HG02852 (cell line): ENCODE data around the gene CRADD.
"Not testable (repeated sequence)": the region's sequence is repeated elsewhere in the genome, so short reads cannot be mapped to it uniquely, and the experiment has no call there.

Experiments used
- ATAC-seq: cut with Tn5 transposase; IDR thresholded peaks from one replicate; pipeline ENCODE4 v1.9.1; 2021; ENCODE audit warnings: mild to moderate bottlenecking, moderate library complexity; ENCODE audit not compliant: unreplicated experiment

The CRADD gene

DNA sequence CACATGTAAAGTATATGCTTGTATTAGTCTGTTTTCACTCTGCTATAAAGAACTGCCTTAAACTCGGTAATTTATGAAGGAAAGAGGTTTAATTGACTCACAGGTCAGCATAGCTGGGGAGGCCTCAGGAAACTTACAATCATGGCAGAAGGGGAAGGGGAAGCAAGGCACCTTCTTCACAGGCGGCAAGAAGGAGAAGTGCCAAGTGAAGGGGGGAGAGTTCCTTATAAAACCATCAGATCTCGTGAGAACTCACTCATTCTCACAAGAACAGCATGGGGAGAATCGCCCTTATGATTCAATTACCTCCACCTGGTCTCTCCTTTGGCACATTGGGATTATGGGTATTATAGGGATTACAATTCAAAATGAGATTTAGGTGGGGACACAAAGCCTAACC is 241.7 kb downstream of the CRADD start:
- ATAC-seq = no peak

DNA sequence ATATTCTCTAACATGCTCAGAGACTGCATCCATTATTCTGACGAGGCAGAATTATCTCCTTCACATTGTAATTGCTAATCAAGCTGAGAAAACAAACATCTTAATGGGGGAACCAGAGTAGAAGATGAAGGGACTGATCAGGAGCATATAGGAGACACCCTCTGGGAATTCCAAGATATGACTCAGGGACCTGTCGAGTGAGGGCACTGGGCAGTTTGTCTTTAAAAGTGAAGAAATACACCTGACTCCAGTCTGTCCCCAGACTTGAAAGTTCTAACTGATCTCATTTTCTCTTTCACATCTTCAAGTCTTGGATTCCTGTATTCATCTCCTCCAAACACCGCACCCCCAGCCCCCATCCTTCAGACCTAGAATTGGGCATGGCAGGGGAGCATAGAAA is 244.3 kb downstream of the CRADD start:
- no peak for ATAC-seq

DNA sequence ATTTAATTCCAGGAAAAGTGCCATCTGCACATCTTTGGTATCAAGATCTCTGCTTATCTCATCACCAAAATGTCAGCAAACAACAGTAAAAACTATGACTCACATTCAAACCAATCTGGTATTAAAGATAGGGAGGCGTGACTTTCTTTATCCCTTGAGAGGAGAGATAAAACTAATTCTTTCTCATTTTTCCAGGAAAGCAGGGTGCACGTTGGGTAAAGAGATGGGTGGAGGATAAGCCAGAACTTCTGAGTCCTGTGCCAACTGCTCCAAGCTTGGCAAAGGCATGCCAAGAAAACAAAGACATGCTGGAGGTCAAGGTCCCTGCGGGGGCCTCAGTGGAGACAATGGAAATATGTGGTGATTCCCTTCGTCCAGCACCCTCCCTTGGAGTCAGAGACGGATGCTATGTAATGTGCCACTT is 245.4 kb downstream of the CRADD start:
- no peak for ATAC-seq

DNA sequence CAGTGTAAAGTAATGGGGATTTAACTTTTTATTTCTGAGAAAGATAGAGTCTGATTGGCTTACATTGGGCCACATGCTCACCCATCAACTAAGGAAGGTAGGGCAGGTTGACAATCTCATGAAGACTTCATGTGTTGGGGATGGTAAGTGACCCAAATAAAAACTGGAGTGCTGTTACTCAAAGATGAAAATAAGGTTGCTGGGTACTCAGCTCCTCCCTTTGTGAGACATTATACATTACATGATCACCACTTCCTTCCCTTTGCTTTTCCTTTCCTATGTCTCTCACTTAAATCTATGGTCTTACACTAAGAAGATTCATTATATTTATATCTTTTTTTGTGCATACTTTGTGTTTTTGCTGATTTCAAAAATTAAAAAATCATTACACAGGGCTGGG is 247.2 kb downstream of the CRADD start:
- no peak for ATAC-seq

DNA sequence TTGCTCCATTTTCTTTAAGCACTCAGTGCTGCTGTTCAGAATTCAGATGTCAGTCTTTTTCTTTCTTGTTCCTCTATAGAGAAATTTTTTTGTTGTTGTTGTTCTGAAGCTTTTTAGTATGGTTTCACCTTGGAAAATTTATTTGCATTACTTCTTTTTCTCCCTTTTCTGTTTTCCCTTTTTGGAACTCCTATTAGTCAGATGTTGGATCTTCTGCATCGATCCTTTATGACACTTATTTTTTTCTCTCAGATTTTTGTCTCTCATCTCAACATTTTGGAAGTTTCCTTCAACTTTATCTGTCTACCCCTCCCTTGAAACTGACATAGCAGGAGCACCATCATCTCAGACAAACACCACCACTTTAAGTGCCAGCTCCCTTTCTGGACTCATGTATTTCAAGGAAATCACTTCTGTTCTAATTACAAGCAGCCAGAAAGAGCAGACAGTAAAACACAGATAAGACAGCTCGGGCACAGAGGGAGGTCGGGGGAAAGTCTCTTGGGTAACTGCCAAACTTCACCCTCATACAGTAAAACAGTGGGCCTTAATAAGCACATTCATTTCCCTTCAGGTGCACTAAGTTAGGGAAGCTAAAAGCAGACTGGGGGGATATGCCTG is 248.5 kb downstream of the CRADD start:
- no peak for ATAC-seq

DNA sequence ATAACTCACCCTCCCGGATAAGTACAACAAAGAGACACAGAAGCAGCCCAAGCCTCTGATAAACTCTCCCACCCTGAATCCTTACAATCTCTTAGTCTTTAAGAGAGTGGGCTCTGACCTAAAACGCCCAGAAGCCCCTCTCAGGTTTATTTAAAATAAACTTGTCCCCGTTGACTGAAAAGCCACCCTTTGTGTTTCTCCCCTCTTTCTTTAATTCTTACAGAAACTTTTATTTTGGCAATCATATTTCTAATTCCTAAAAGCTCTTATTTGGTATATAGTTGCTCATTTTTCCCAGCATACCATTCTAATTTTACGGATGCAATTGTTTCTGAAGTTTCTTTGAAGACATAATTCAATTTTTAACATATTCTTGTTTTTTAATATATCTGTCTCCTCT is 249.1 kb downstream of the CRADD start:
- ATAC-seq = no peak

DNA sequence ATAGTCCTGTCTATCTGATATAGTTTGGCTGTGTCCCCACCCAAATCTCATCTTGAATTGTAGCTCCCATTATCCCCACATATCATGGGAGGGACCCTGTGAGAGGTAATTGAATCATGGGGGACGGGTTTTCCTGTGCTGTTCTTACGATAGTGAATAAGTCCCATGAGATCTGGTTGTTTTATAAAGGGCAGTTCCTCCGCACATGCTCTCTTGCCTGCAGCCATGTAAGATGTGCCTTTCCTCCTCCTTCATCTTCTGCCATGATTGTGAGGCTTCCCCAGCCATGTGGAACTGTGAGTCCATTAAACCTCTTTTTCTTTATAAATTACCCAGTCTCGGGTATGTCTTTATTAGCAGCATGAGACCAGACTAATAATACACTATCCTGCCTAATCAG is 251.9 kb downstream of the CRADD start:
- ATAC-seq = not testable (repeated sequence)

DNA sequence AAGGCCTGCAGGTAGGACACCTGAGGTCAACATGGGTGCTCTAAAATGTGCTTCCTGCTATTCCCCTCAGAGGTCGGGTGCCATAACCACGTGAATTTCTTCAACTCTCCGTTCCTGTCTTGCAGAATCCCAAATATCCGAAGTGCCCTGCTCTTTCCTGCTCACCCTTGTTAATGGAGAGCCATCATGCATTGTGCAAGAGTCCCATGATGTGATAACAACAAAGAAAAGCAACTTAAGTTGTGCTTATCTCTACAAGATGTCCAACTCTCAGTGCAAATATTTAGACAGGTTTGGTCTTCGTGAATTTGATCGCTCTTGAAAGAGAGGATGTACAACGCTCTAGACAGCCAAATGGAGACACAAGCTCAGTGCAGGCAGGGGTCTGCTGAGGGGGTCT is 260.6 kb downstream of the CRADD start:
- ATAC-seq = no peak

DNA sequence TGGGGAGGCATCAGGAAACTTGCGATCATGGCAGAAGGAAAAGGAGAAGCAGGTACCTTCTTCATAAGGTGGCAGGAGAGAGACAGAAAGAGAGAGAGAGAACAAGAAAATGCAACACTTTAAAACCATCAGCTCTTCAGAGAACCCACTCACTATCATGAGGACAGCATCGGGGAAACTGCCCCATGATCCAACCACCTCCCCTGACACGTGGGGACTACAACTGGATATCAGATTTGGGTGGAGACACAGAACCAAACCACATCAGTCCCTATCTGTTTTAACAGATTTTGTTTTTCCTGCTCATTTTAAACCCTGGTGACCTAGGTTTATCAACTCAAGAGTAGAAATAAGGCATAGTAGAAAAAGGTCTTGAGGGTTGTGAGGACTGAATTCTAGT is 261.1 kb downstream of the CRADD start:
- no peak for ATAC-seq

DNA sequence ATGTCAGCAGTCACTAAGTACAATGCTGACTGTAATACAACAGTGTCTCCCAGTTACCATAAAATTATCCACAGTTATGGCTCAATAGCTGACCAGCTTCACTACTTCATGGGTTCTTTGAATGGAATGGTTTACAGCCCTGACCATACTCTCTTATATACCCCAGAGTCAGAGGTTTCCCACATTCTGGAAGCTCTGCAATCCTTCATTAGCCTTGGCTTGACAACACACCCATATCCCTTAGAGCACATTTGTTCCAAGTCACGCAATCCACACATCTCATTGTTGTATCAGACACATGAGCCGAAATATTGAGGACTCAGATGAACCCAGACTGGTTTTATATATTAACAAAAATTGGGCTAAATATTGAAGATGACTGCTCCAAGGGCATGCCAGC is 261.8 kb downstream of the CRADD start:
- ATAC-seq = no peak

DNA sequence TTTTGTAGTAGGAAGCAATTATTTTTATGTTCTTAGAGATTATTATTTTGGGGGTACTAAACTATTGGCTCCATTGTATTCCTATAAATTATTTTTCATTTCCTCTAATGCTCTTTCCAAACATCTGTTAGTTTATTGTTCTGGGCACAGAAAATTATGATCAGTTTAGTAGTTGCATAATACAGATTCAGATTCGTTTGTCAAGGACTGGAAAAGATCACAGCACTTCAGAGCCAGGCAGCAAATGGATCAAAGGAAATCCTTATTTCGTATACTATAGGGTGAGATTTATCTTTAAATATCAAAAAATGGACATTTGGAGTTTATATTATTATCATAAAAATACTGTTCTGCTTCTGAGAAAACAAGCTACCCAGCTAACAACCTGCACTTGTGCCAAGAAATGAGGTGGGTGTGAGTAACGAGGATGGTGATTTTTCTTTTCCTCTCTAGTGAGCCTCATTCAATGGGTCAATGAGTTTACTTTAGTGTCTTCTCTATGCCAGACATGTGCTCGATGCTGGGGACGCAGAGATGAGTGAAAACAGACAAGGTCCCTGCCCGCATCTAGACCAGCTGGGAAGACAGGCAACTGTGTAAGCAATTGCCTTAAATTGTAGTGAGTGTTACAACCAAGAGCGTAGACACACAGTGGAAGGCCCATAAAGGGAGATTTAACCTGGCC is 262.6 kb downstream of the CRADD start:
- no peak for ATAC-seq

DNA sequence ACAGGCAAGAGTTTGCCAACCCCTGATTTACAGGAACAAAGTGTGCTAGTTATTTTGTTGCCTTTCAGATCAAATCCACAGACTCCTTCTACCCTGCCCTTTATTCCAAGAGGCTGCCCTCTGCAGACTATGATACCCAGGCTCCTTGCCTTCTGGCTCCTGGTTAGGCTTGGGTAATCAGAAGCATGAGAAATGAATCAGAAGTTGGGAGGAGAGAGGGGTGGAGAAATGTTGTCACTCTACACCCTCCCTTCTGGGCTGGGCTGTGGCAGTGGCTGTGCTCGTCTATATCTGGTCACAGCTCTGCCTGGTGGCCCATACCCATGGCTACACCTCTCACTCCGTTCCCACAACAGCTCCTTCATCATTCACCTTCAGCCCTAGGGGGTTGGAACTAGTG is 266.6 kb downstream of the CRADD start:
- ATAC-seq = no peak

DNA sequence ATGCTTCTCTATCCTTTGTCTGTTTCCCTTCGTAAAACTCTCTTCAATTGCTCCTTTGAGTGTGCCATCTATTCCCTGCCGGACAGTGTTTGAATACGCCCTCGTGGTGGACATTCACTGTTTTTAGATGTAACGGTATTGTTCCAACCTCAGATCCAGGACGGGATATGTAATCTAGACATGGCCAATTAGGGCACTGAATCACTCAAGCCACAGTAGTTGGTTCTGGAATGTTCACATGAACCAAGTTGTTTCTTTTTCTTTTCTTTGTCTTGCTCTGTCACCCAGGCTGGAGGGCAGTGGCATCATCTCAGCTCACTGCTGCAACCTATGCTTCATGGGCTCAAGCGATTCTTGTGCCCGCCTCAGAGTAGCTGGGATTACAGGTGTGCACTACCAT is 267.0 kb downstream of the CRADD start:
- no peak for ATAC-seq
